ENCODE results near the gene RNF166.

- no peak for TF ChIP-seq EGR1 (IDR thresholded peaks at IDR 0.05)
- TF ChIP-seq TAF1 (IDR thresholded peaks at IDR 0.05; ENCODE audit: low read depth) = no peak
- no peak for TF ChIP-seq EP300 (IDR thresholded peaks at IDR 0.05; ENCODE audit: borderline replicate concordance)
- no peak for TF ChIP-seq RAD21 (IDR thresholded peaks at IDR 0.05; ENCODE audit: low read depth)
- no peak for TF ChIP-seq REST (IDR thresholded peaks at IDR 0.05; ENCODE audit: low read depth)
Observed at GRCh38 chr16:88726981-88727380, 20.8 kb upstream of the RNF166 start.

Data from Ishikawa (cell line).